Effector memory CD8-positive, alpha-beta T cell (primary cell): Measurements from ENCODE around the gene HYI.

Experiments
- ATAC-seq: fragments of 150-1000 bp; cut with Tn5 transposase; replicated peaks from 2 replicates; pipeline ENCODE4 v1.10.0; 2021; ENCODE audit warnings: mild to moderate bottlenecking, moderate library complexity
- DNase-seq, 3 experiments: peaks; one replicate each; pipeline ENCODE4 v3.0.0; 2021
- H3K27ac Mint-ChIP-seq, 2 donors: one replicate each; pipeline ENCODE4 v1.8.0; 2022; ENCODE audit warnings: mild to moderate bottlenecking in 2 of 2, mixed read lengths in 2 of 2, moderate library complexity in 2 of 2
- H3K27me3 Mint-ChIP-seq, 2 donors: one replicate each; pipeline ENCODE4 v1.8.0; 2022; ENCODE audit warnings: mixed read lengths in 2 of 2
- H3K36me3 Mint-ChIP-seq: one replicate; pipeline ENCODE4 v1.8.0; 2022; ENCODE audit warnings: mild to moderate bottlenecking, moderate library complexity, mixed read lengths; ENCODE audit not compliant: insufficient read depth
- H3K4me1 Mint-ChIP-seq, 2 donors: one replicate each; pipeline ENCODE4 v1.8.0; 2022; ENCODE audit warnings: low read depth in 2 of 2, mixed read lengths in 2 of 2
- H3K4me3 Mint-ChIP-seq, 2 donors: one replicate each; pipeline ENCODE4 v1.8.0; 2022; ENCODE audit warnings: mild to moderate bottlenecking in 2 of 2, mixed read lengths in 2 of 2, moderate library complexity in 2 of 2
- H3K9me3 Mint-ChIP-seq, 2 donors: one replicate each; pipeline ENCODE4 v1.8.0; 2022; ENCODE audit warnings: mixed read lengths in 2 of 2

HYI gene

DNA sequence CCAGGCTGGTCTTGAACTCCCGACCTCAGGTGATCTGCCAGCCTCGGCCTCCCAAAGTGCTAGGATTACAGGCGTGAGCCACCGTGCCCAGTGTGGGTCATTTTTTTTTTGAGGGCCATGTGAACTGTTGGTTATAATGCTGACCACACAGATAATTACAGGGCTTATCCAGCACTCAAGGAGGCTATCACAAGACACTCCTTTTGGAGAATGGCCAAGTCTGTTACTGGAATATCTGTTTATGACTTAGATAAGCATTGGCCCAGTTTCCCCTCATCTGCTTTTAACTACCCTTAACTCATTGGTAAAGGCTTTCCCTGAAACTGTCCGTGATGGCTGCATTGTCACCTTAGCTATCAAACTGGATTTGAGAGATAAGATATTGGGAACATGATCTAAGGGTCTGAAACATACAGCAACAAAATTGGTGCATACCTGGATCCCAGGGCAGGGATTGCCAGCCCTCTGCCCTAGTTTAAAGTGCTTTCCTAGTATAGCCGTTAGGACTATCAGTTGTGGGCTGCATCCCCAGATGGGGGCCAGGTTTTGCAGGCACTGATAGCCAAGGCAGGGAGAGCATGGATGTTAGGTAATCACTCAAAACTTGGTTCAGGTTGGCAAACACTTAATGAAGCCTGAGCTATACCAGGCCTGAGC lies 48.4 kb downstream of the HYI start:
- DNase-seq = no peak
- ATAC-seq = no peak
- Mint-ChIP-seq H3K9me3 (no peaks in the 10 kb centered on the region), H3K36me3 (peaks cover 55% of the 10 kb centered on the region), H3K4me3 (no peak overlapping the region), H3K27me3 (no peaks in the 10 kb centered on the region), H3K27ac (no peak overlapping the region), H3K4me1 (peaks cover 7 to 8% of the 10 kb centered on the region in 2 donors)

DNA sequence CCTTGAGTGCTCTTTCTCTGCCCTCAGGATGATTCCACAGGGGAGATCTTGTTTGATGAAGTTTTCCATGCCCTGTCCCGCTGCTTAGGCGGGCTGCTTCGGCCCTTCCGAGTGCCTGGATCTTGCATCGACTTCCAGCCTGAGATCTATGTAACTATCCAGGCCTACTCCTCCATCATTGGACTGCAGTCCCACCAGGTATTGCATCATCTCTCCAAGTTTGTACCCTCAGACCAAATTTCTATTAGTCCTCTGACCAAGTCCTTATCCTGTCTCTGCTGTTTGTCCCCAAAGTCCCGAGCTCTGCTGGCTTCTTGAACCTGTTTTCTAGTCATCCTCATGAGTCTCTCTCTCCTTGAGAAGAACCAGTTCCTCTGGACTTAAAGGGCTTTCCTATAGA lies 49.4 kb downstream of the HYI start:
- Mint-ChIP-seq H3K4me3 (no peak overlapping the region), H3K4me1 (peaks cover 7 to 8% of the 10 kb centered on the region in 2 donors), H3K36me3 (peaks cover 54% of the 10 kb centered on the region), H3K27me3 (no peaks in the 10 kb centered on the region), H3K27ac (no peak overlapping the region), H3K9me3 (no peaks in the 10 kb centered on the region)
- ATAC-seq (no peak), DNase-seq (no peak)

DNA sequence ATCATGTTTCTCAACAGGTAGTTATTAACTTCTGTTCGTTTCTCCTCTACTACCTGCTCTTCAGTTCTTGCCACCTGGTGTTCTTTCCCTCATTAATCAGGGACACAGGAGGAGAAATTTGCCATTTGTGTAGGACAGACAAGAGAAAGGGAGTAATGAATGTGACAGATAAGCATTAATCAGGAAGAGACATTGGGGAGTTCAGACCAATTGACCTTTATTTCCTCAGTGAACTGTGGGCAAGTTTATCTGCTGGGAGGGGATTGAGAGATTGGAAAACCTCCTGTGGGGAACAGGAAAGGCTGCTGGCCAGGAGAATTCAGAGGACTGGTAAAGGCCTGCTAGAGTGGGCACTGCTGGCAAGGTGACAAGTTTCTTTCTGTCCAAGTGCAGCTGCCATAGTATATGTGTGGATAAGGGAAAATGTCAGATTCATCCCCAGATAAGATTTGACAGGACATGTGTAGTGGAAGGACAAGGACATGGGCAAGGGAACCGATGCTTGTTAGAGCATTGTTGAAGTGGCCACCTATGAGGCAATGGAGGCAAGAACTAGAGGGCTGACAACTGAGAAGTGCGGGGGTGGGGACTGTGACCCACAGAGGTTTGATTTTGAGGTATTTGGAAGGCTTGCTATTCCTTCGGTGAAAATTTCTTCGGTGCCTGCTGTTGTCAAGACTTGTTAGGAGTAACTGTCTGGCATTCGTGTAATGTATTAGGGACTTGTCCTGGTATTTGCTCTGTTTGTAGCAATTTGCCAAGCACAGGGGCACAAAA lies 51.5 kb downstream of the HYI start:
- no peaks in the 10 kb centered on the region for H3K9me3 Mint-ChIP-seq
- DNase-seq (no peak), ATAC-seq (no peak)
- H3K27ac Mint-ChIP-seq = peak overlapping the region; percentile 41
- no peaks in the 10 kb centered on the region for H3K27me3 Mint-ChIP-seq
- peaks cover 7 to 10% of the 10 kb centered on the region in 2 donors for H3K4me1 Mint-ChIP-seq
- H3K36me3 Mint-ChIP-seq = peaks cover 46% of the 10 kb centered on the region
- H3K4me3 Mint-ChIP-seq = no peak overlapping the region
